ENCODE data around the gene CREM. TPM values are rescaled to one million over a fixed set of nuclear protein-coding genes. Genes with fewer than 3 reads are reported as not detected.

The CREM gene
- total RNA-seq, 2 donors from 2014 or later = 10.9 to 24.8 TPM

GRCh38 chr10:35251373-35252100, 124.9 kb downstream of the CREM start:
- Histone ChIP-seq H3K4me1 (no peaks in the 10 kb centered on the region), H3K9me3 (no peaks in the 10 kb centered on the region), H3K27ac (no peak overlapping the region), H3K27me3 (no peaks in the 10 kb centered on the region), H3K9ac (ENCODE audit: low read depth in 2 of 2, low read length in 2 of 2) (no peak overlapping the region), H3K4me3 (no peak overlapping the region), H3K36me3 (no peaks in the 10 kb centered on the region)
- intact Hi-C loops (cut with DNase I) = no loop called here
- no peak for DNase-seq
- TF ChIP-seq CTCF (IDR thresholded peaks at IDR 0.05) = no peak

DNA sequence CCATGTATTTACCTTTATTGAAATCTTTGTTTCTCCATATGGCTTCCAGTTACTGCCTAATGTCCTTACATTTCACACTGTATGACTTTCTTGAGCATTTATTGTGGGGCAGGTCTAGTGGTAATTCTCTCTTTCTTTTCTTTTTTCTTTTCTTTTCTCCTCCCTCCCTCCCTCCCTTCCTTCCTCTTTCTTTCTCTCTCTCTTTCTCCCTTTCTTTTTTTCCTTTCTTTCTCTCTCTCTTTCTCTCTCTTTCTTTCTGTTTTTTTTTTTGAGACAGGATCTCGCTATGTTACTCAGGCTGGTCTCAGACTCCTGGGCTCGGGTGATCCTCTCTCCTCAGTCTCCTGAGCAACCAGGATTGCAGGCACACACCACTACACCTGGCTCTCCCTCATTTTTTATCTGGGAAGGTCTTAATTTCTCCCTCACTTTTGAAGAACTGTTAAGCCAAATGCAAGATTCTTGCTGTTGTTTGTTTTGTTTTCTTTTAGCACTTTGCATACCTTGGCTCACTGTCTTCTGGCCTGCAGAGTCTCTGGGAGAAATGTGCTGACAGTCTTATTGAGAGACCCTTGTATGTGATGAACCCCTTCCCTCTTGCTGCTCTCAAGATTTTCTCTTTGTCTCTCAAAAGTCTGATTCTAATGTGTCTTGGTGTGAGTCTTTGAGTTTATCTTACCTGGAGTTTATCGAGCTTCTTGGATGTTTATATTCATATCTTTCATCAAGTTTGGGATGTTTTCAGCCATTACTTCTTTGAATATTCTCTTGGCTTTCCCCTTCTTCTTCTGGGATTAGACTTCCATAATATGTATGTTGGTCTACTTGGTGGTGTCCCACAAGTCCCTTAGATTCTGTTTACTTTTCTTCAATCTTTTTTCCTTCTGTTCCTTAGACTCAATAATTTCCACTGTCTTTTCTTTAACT, 130.7 kb downstream of the CREM start:
- Histone ChIP-seq H3K36me3 (no peaks in the 10 kb centered on the region), H3K4me3 (no peak overlapping the region), H3K27me3 (no peaks in the 10 kb centered on the region), H3K9ac (ENCODE audit: low read depth in 2 of 2, low read length in 2 of 2) (no peak overlapping the region), H3K4me1 (no peaks in the 10 kb centered on the region), H3K27ac (no peak overlapping the region), H3K9me3 (no peaks in the 10 kb centered on the region)
- no peak for TF ChIP-seq CTCF (IDR thresholded peaks at IDR 0.05)
- no peak for DNase-seq
- intact Hi-C loops (cut with DNase I) = no loop called here

- Histone ChIP-seq H3K36me3 (no peaks in the 10 kb centered on the region), H3K9ac (ENCODE audit: low read depth in 2 of 2, low read length in 2 of 2) (no peak overlapping the region), H3K27me3 (no peaks in the 10 kb centered on the region), H3K9me3 (no peaks in the 10 kb centered on the region), H3K4me3 (no peak overlapping the region), H3K27ac (no peak overlapping the region), H3K4me1 (no peaks in the 10 kb centered on the region)
- DNase-seq = no peak
- intact Hi-C loops (cut with DNase I) = no loop called here
- TF ChIP-seq CTCF (IDR thresholded peaks at IDR 0.05) = no peak
Observed at GRCh38 chr10:35259769-35260397, 133.2 kb downstream of the CREM start.

DNA sequence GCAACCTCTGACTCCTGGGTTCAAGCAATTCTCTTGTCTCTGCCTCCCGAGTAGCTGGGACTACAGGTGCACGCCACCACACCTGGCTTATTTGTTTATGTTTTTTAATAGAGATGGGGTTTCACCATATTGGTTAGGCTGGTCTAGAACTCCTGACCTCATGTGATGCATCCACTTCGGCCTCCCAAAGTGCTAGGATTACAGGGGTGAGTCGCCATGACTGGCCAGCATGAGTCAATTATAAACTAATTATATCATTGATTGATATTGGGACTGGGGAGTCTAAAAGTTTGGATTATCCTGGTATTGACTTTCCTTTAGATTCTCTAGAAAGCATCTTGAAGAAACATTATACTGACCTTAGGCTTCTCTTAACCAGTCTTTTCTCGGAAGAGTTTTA, 135.8 kb downstream of the CREM start:
- H3K9ac ChIP-seq (ENCODE audit: low read depth in 2 of 2, low read length in 2 of 2) = no peak overlapping the region
- H3K4me1 ChIP-seq = no peaks in the 10 kb centered on the region
- no peak for DNase-seq
- no peaks in the 10 kb centered on the region for H3K9me3 ChIP-seq
- no peaks in the 10 kb centered on the region for H3K36me3 ChIP-seq
- no peak for TF ChIP-seq CTCF (IDR thresholded peaks at IDR 0.05)
- intact Hi-C loops (cut with DNase I) = no loop called here
- H3K4me3 ChIP-seq = no peak overlapping the region
- no peak overlapping the region for H3K27ac ChIP-seq
- no peaks in the 10 kb centered on the region for H3K27me3 ChIP-seq

Small RNA genes lying within 50 kb of the gene (microRNA-seq; reads per million reads assigned to microRNA genes)
- gene MIR3611 = 3.9 reads per million

Other genes starting within 250 kb of the CREM start
- gene CUL2, start 36.5 kb upstream of the CREM start, total RNA-seq = 10 to 100 TPM; 26.3 to 27.4 TPM
- gene CCNY, start 209.7 kb downstream of the CREM start, total RNA-seq = 10 to 100 TPM; 43.5 to 68.6 TPM

All from colonic mucosa (tissue), 4 donors.